Stomach smooth muscle (tissue), 2 donors: Measurements from ENCODE around the gene SERGEF.

Experiments
- H3K27ac ChIP-seq: one replicate; pipeline ENCODE4 v1.7.0; 2013; ENCODE audit warnings: mild to moderate bottlenecking, low read length, inconsistent platforms
- H3K27me3 ChIP-seq, 2 donors: one replicate each; pipeline ENCODE4 v1.7.0; 2013; ENCODE audit warnings: low read length in 2 of 2; ENCODE audit not compliant: insufficient read depth in 2 of 2, control insufficient read depth in 1 of 2
- H3K36me3 ChIP-seq, 2 donors: one replicate each; pipeline ENCODE4 v1.7.0; 2013; ENCODE audit warnings: low read length in 2 of 2; ENCODE audit not compliant: control insufficient read depth in 2 of 2, insufficient read depth in 2 of 2
- H3K4me1 ChIP-seq: one replicate; pipeline ENCODE4 v1.7.0; 2013; ENCODE audit warnings: low read length; ENCODE audit not compliant: control insufficient read depth, insufficient read depth
- H3K4me3 ChIP-seq, 2 donors: one replicate each; pipeline ENCODE4 v1.7.0; 2013; ENCODE audit warnings: low read length in 2 of 2
- H3K9ac ChIP-seq, 2 donors: one replicate each; pipeline ENCODE4 v1.7.0; 2013; ENCODE audit warnings: low read length in 2 of 2, mild to moderate bottlenecking in 1 of 2
- H3K9me3 ChIP-seq, 2 donors: one replicate each; pipeline ENCODE4 v1.7.0; 2013; ENCODE audit warnings: low read length in 2 of 2; ENCODE audit not compliant: control insufficient read depth in 2 of 2
- donor health status: healthy.
- donor health status: Pancreatic carcinoma.

The SERGEF gene

DNA sequence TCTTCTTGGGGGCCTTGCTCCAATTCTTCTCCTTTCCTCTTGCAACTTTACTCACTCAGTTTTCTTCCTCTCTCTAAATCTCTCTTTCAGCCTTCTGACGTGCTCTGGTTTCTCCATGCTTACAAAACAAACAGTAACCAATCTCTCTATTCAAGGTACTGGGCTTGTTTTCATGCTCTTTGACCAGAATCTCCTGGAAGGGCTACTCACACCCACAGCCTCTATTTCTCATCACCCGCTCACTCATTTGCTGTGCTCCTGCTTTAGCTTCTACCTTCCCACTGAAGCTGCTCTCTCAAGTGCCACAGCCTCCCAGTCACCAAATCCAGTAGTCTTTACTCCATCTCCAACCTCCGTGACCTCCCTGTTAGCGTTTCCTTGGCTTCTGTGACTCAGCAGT is 60.4 kb downstream of the SERGEF start:
- no peak overlapping the region for H3K27ac ChIP-seq
- H3K36me3 ChIP-seq: peaks cover 26 to 43% of the 10 kb centered on the region in 2 donors
- H3K9ac ChIP-seq: no peak overlapping the region
- no peak overlapping the region for H3K4me3 ChIP-seq
- H3K9me3 ChIP-seq: no peaks in the 10 kb centered on the region
- no peaks in the 10 kb centered on the region for H3K27me3 ChIP-seq
- no peaks in the 10 kb centered on the region for H3K4me1 ChIP-seq

DNA sequence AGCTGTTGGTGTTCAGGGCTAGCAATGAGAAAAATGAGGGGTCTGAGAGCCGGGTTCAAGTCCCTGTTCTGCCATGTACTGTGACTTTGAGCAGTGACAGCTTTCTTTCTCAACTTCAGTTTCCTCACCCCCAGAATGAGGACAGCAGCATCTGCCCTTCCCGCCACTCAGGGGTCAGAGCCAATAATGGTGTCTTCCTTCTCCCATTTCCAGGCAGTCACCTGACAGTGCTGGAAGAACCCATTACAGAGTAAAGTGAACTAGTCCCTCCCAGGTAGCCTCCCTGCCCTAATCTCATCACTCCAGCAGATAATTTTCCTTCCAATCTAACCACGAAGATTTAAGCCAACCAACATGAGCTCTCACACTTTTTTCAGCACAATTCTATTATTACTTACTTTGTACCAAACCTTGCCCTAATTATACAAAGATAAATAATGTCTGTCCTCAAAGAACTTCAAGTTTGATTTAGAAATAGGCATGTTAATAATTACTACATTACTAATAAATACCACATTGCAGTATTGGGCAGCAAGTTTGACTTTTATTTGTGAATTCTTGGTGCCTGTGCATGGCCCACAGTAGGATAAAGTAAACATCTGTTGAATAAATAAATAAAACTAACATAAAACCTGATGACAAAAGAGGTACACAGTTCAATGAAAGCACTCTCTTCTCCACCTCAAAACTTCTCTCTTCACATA is 61.0 kb downstream of the SERGEF start:
- H3K36me3 ChIP-seq: peaks cover 26 to 44% of the 10 kb centered on the region in 2 donors
- H3K27ac ChIP-seq: no peak overlapping the region
- H3K27me3 ChIP-seq: no peaks in the 10 kb centered on the region
- H3K9ac ChIP-seq: no peak overlapping the region
- H3K9me3 ChIP-seq: no peaks in the 10 kb centered on the region
- H3K4me3 ChIP-seq: no peak overlapping the region
- H3K4me1 ChIP-seq: no peaks in the 10 kb centered on the region

DNA sequence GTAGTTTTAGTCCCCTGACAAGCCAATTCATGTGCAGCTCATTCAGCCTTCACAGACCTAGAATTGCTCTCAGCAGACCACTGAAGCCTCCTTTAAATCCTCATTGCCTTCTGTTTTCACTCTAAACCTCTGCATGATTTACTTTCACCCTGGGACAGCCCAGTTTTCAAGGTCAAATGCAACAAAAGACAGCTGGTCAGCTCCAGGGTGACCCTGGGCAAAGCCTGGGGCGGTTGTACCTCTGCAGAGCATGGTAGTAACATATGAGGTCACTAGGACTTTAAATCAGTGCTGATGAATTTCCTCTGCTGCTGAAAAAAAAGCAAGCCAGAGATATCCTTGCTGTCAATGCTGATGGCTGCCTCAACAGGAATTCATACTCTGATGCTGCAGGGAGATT is 62.2 kb downstream of the SERGEF start:
- Histone ChIP-seq H3K4me3 (no peak overlapping the region), H3K36me3 (peaks cover 20 to 41% of the 10 kb centered on the region in 2 donors), H3K4me1 (no peaks in the 10 kb centered on the region), H3K27me3 (no peaks in the 10 kb centered on the region), H3K9ac (no peak overlapping the region), H3K9me3 (no peaks in the 10 kb centered on the region), H3K27ac (no peak overlapping the region)

DNA sequence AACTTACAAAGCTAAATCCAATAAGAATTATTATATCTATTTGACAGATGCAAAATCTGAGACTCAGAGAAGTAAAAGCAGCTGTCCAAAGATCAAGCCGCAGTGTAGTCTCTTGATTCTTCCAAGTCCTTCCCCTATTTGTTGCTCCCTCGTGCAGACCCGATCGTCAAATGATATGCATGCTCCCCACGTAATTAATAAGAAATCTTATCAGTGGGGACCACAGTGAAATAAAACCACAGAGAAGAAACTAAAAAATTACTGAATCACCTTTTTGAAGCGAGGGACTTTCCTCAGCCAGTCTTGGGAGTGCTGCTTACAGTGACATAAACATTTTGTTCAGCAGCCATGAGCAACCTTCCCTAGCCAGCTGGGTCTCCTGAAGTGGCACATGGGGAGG is 64.6 kb downstream of the SERGEF start:
- Histone ChIP-seq H3K27ac (no peak overlapping the region), H3K4me3 (no peak overlapping the region), H3K9ac (no peak overlapping the region), H3K9me3 (no peaks in the 10 kb centered on the region), H3K27me3 (no peaks in the 10 kb centered on the region), H3K36me3 (peaks cover 4 to 26% of the 10 kb centered on the region in 2 donors), H3K4me1 (no peaks in the 10 kb centered on the region)

DNA sequence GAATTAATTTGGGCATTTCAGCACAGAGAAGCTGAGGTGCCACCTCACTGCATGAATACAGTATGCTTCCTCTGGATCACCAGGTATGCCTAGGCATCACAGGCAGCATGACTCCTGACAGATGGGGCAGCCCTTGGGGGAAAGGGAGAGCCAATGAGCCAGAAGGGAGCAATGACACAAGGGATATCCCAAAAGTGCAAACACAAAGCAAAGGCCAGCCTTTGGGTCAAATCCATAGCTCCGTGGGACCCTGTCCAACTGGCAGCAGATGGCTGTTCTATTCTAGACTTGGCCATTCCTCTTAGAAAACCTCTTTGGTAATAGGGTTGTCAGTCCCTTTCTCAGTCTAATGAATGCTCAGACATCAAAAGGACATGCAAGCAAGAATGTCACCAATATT is 73.3 kb downstream of the SERGEF start:
- Histone ChIP-seq H3K9ac (no peak overlapping the region), H3K4me1 (no peaks in the 10 kb centered on the region), H3K4me3 (no peak overlapping the region), H3K9me3 (no peaks in the 10 kb centered on the region), H3K36me3 (no peaks in the 10 kb centered on the region), H3K27ac (no peak overlapping the region), H3K27me3 (no peaks in the 10 kb centered on the region)

DNA sequence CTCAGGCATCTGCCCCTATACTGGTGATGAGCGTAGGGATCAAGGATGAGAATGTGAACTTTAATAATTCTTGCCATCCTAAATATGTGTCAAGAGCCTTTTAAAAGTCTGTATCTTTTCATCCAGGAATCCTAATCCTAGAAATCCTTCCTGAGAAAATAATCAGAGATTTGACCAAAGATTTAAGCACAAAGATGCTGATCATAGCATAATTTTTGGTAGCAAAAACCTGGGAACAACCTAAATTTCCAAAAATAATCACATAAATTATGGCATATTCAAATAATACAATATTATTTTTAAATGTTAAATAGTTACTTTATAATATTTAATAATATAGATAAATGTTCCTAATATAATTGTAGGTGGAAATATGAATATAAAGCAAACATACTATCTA is 76.1 kb downstream of the SERGEF start:
- Histone ChIP-seq H3K9me3 (no peaks in the 10 kb centered on the region), H3K4me3 (no peak overlapping the region), H3K9ac (no peak overlapping the region), H3K36me3 (no peaks in the 10 kb centered on the region), H3K27ac (no peak overlapping the region), H3K27me3 (no peaks in the 10 kb centered on the region), H3K4me1 (no peaks in the 10 kb centered on the region)

DNA sequence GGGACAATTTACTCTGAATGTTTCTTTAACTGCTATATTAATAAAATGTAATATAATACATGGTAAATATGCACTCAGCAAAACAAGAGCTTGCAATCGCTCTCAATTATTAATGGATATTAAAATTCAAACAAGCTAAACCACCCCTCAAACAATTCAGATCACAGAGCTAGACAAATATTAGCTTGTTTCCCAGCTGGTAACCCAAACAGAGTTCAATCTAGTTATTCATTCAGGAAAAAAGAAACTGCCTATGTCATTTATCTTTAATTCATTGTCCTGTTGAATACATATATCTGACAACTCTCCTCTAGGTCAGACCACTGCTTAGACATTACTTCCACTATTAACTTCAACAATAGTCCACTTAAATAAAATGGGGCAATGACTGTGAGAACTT is 78.7 kb downstream of the SERGEF start:
- Histone ChIP-seq H3K9me3 (no peaks in the 10 kb centered on the region), H3K9ac (no peak overlapping the region), H3K27me3 (no peaks in the 10 kb centered on the region), H3K36me3 (peaks cover 0 to 4% of the 10 kb centered on the region in 2 donors), H3K4me3 (no peak overlapping the region), H3K27ac (no peak overlapping the region), H3K4me1 (no peaks in the 10 kb centered on the region)

DNA sequence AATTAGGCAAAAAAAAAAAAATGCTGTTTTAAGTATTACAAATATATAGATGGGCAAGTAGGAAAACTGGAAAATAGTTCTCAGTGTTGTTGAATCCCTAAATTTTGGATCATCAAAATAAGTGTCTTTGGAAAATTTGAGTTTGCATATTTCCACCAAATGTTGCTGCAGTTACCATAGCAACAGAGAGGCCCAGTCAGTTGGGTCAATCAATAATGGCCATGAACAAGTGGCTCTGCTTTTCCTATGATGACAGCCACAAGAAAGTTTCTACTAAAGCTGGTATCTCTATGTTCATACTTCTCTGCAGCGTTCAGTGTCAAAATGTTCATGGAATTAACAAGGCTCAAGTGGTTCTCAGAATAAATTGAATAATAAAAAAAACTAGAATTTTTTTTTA is 79.1 kb downstream of the SERGEF start:
- Histone ChIP-seq H3K36me3 (peaks cover 0 to 4% of the 10 kb centered on the region in 2 donors), H3K9ac (no peak overlapping the region), H3K27ac (no peak overlapping the region), H3K4me1 (no peaks in the 10 kb centered on the region), H3K27me3 (no peaks in the 10 kb centered on the region), H3K9me3 (no peaks in the 10 kb centered on the region), H3K4me3 (no peak overlapping the region)

DNA sequence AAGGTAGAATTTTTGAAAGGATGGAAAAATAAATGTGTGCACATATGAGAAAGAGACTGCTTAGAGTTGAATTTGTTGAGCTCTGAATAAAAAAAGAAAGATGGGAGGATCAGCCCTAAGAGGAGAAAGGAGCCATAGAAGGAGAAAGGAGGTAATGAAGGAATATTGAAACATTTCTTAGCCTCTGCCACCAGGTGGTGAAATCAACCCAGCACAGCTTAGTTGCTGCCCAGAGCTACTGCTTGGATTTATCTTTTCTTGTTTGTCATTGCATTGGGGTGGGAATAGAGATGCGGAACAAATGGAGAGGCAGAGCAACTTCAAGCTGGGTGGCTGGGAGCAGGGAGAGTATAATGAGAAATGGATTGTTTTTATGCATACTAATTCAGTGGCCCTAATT is 80.4 kb downstream of the SERGEF start:
- Histone ChIP-seq H3K27ac (no peak overlapping the region), H3K9ac (no peak overlapping the region), H3K4me3 (no peak overlapping the region), H3K9me3 (no peaks in the 10 kb centered on the region), H3K4me1 (no peaks in the 10 kb centered on the region), H3K27me3 (no peaks in the 10 kb centered on the region), H3K36me3 (peaks cover 0 to 8% of the 10 kb centered on the region in 2 donors)

DNA sequence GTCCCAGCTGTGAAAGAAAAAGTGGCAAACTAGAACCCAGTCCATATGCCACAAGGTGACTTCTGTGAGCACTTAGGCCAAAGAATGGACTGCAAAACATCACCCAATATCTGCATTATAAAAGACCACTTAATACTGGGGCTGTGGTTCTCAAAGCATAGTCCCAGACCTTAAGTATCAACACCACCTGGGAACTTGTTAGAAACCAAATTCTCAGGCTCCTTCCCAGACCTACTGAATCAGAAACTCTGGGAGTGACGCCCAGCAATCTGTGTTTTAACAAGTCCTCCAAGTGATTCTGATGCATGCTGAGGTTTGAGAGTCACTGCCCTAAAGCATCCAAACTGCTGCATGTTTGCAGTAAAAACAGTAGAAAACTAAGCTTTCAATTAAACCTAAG is 81.3 kb downstream of the SERGEF start:
- H3K4me1 ChIP-seq: no peaks in the 10 kb centered on the region
- no peaks in the 10 kb centered on the region for H3K9me3 ChIP-seq
- no peak overlapping the region for H3K27ac ChIP-seq
- H3K9ac ChIP-seq: no peak overlapping the region
- H3K27me3 ChIP-seq: no peaks in the 10 kb centered on the region
- no peak overlapping the region for H3K4me3 ChIP-seq
- H3K36me3 ChIP-seq: peaks cover 0 to 8% of the 10 kb centered on the region in 2 donors

DNA sequence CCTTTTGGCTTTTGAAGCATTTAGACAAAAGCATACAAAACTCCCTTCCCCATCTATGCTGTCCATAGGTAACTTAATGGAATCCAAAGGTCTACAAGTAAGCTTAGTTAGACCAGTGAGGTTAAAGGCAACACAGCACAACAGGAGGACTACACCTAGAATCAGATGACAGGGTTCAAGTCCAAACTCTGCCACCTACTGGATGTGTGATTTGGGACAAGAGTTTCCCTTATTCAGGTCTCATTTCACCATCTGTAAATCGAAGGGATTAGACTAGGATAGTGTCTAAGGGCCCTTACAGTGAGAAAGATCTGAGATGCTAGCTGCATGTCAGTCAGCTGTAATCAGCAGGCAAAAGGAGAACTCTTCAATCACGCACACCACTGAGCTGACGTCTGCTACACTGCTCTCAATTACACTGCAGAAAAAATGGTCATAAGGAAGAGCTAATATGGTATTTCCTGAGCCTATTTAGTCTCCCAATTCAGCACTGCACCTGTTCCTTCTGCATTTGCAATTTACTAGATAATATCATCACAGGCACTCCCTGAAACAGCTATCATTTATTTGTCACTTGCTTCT is 82.2 kb downstream of the SERGEF start:
- no peaks in the 10 kb centered on the region for H3K9me3 ChIP-seq
- no peak overlapping the region for H3K27ac ChIP-seq
- H3K4me3 ChIP-seq: no peak overlapping the region
- H3K27me3 ChIP-seq: no peaks in the 10 kb centered on the region
- H3K9ac ChIP-seq: no peak overlapping the region
- H3K4me1 ChIP-seq: no peaks in the 10 kb centered on the region
- H3K36me3 ChIP-seq: peaks cover 0 to 8% of the 10 kb centered on the region in 2 donors
